H1 (cell line): ENCODE measurements around the gene SMC6. TPM values are rescaled to one million over a fixed set of nuclear protein-coding genes. Genes with fewer than 3 reads are reported as not detected.

ENCODE experiments used
- ATF2 ChIP-seq: IDR thresholded peaks from 2 replicates; pipeline ENCODE4 v1.6.1; 2012; ENCODE audit warnings: low read length, inconsistent platforms
- RAD21 ChIP-seq, 2 experiments: IDR thresholded peaks in 1 of 2; conservative IDR thresholded peaks in 1 of 2; 2 replicates each; pipeline ENCODE4 v1.6.1; 2011; ENCODE audit warnings: low read depth in 2 of 2, low read length in 2 of 2, improper control_type of control experiment in 1 of 2, inconsistent platforms in 1 of 2, mild to moderate bottlenecking in 1 of 2, moderate library complexity in 1 of 2
- RNF2 ChIP-seq: fragments of 200-900, 300-1000 bp; sonication (generic); IDR thresholded peaks from 2 replicates; pipeline ENCODE4 v1.7.1; 2016; ENCODE audit warnings: borderline replicate concordance, low read depth, mild to moderate bottlenecking, antibody characterized with exemption, low read length; ENCODE audit not compliant: poor library complexity, severe bottlenecking; ENCODE audit errors: missing control alignments
- SAP30 ChIP-seq: fragments of 300-600 bp; sonication (generic); IDR thresholded peaks from 2 replicates; pipeline ENCODE4 v1.7.1; 2012; ENCODE audit warnings: low read length, moderate library complexity, mild to moderate bottlenecking, inconsistent platforms; ENCODE audit not compliant: insufficient read depth, insufficient replicate concordance
- SP2 ChIP-seq: IDR thresholded peaks from 2 replicates; pipeline ENCODE4 v1.6.1; 2012; ENCODE audit warnings: mild to moderate bottlenecking, low read length, inconsistent platforms
- polyA plus RNA-seq, 7 experiments: library from polyadenylated mRNA; depleted of rRNA in 3 of 7; stranded (reverse) in 5 of 7; unstranded in 2 of 7; fragments of >200 nt in 5 of 7; fragments of 200-250 nt in 2 of 7; gene quantifications; 1 replicate in 5 of 7; 2 replicates in 1 of 7; 4 replicates in 1 of 7; pipeline versions ENCODE4 v1.2.1 to v1.2.3, GENCODE V29; 2011 to 2013; ENCODE audit warnings: missing spikeins in 2 of 7, mixed read lengths in 2 of 7
- total RNA-seq: library from RNA; stranded (reverse); fragmentation: NEBNext Ultra II Directional; extraction: Animal tissue kit (Norgen Biotek cat#: 25700); gene quantifications from 2 replicates; pipeline ENCODE4 v1.2.1, GENCODE V29; 2021

Gene SMC6
- total and polyA plus RNA-seq, 2 of the 8 experiments (the other 6 are each of a cell fraction or from before 2014, with no cell fraction given) = 9.7 to 49.5 TPM

DNA sequence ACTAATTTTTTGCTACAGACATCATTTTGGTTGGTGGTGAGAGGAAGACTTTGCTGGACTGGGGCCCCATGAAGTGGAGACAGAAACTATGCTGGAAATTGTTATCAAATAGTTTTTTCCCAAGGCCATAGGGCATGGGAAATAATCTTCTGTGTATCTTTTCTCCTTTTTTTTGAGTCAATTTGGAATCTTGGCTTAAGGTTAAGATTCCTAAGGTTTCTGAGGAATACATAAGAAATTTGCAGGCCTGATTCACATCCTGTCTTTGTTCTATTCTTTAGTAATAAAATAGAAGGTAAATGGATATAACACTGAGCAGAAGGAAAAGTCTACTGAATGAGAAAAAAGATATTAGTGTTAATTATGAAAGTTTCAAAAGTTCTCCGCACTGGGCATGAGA is 16.6 kb downstream of the SMC6 start (continued):
- no peak for TF ChIP-seq ATF2
- TF ChIP-seq SP2 = no peak
- TF ChIP-seq SAP30 = no peak
- no peak for TF ChIP-seq RNF2
- TF ChIP-seq RAD21 (IDR thresholded peaks at IDR 0.05 in 1 of 2, conservative IDR thresholded peaks at IDR 0.05 in 1 of 2; ENCODE audit: low read depth in 2 of 2, low read length in 2 of 2) = no peak
